IMR-90 (cell line): Measurements from ENCODE around the gene PDGFD. TPM values are rescaled to one million over a fixed set of nuclear protein-coding genes. Genes with fewer than 3 reads are reported as not detected.
A peak's percentile ranks its signal among the peaks of the same experiment; 100 is the strongest.

Experiments
- ATAC-seq: fragments of 200-7000 bp; cut with Tn5 transposase; 2 replicates; pipeline ENCODE4 v1.9.1; 2020; ENCODE audit warnings: low read depth, mild to moderate bottlenecking, moderate library complexity
- BruUV-seq: library from RNA; stranded (reverse); fragments of 400-500 nt; replicated peaks from 2 replicates; lab custom pipeline; 2021; lab: Mats Ljungman, UMichigan
- CTCF ChIA-PET: fragments of 300-600 bp; formaldehyde crosslinking; extraction: SDS; loops from one replicate; lab custom pipeline; 2021; ENCODE audit warnings: antibody characterized with exemption; lab: Yijun Ruan, JAX
- POLR2A ChIA-PET: fragments of 300-600 bp; sonication (Branson Sonifier 250); formaldehyde crosslinking; loops from one replicate; lab custom pipeline; 2022; ENCODE audit warnings: antibody characterized with exemption; ENCODE audit not compliant: unreplicated experiment; lab: Charles Lee
- DNase-seq: peaks from one replicate; pipeline ENCODE4 v3.0.0; 2013
- H2AFZ ChIP-seq: replicated peaks from 2 replicates; pipeline ENCODE3; 2013; ENCODE audit warnings: low read length, mild to moderate bottlenecking; ENCODE audit not compliant: poor library complexity
- H2AK5ac ChIP-seq: 2 replicates; pipeline ENCODE4 v1.6.1; 2013; ENCODE audit warnings: low read depth, low read length, inconsistent platforms
- H2AK9ac ChIP-seq: replicated peaks from 2 replicates; pipeline ENCODE3; 2013; ENCODE audit warnings: mild to moderate bottlenecking, low read depth, low read length, moderate library complexity; ENCODE audit not compliant: poor library complexity
- H2BK120ac ChIP-seq: 2 replicates; pipeline ENCODE4 v1.6.1; 2013; ENCODE audit warnings: low read depth, low read length, inconsistent platforms
- H2BK15ac ChIP-seq: 3 replicates; pipeline ENCODE4 v1.6.1; 2013; ENCODE audit warnings: low read depth, low read length, inconsistent platforms
- H2BK20ac ChIP-seq: 2 replicates; pipeline ENCODE4 v1.6.1; 2013; ENCODE audit warnings: low read depth, mild to moderate bottlenecking, inconsistent platforms, low read length, moderate library complexity
- H2BK5ac ChIP-seq: 2 replicates; pipeline ENCODE4 v1.6.1; 2013; ENCODE audit warnings: mild to moderate bottlenecking, low read depth, low read length, inconsistent platforms; ENCODE audit not compliant: poor library complexity, severe bottlenecking
- H3K14ac ChIP-seq: replicated peaks from 2 replicates; pipeline ENCODE4 v1.6.1; 2013; ENCODE audit warnings: low read depth, low read length, inconsistent platforms
- H3K18ac ChIP-seq: 2 replicates; pipeline ENCODE4 v1.6.1; 2013; ENCODE audit warnings: low read depth, low read length, control low read depth
- H3K23ac ChIP-seq: 2 replicates; pipeline ENCODE4 v1.6.1; 2013; ENCODE audit warnings: low read depth, low read length, inconsistent platforms
- H3K27ac ChIP-seq: 2 replicates; pipeline ENCODE4 v1.5.1; 2013; ENCODE audit warnings: mild to moderate bottlenecking, control low read depth, low read length; ENCODE audit not compliant: insufficient read depth
- H3K27me3 ChIP-seq: 2 replicates; pipeline ENCODE4 v1.6.1; 2013; ENCODE audit warnings: low read length; ENCODE audit not compliant: control insufficient read depth, insufficient read depth
- H3K36me3 ChIP-seq: 2 replicates; pipeline ENCODE4 v1.6.1; 2013; ENCODE audit warnings: low read length, mixed read lengths; ENCODE audit not compliant: control insufficient read depth, insufficient read depth
- H3K4ac ChIP-seq: 2 replicates; pipeline ENCODE4 v1.6.1; 2013; ENCODE audit warnings: low read depth, low read length, inconsistent platforms
- H3K4me1 ChIP-seq: 2 replicates; pipeline ENCODE4 v1.6.1; 2013; ENCODE audit warnings: low read length, mixed read lengths; ENCODE audit not compliant: control insufficient read depth, insufficient read depth
- H3K4me2 ChIP-seq: 2 replicates; pipeline ENCODE4 v1.6.1; 2013; ENCODE audit warnings: low read depth, mild to moderate bottlenecking, control low read depth, low read length, moderate library complexity
- H3K4me3 ChIP-seq: 2 replicates; pipeline ENCODE4 v1.5.1; 2013; ENCODE audit warnings: low read depth, mild to moderate bottlenecking, control low read depth, low read length, moderate library complexity; ENCODE audit not compliant: insufficient read depth
- H3K56ac ChIP-seq: 2 replicates; pipeline ENCODE4 v1.6.1; 2013; ENCODE audit warnings: low read length, inconsistent platforms; ENCODE audit not compliant: insufficient read depth; ENCODE audit errors: extremely low read depth
- H3K79me1 ChIP-seq, 2 experiments: 2 replicates each; pipeline ENCODE4 v1.6.1; 2013; ENCODE audit warnings: low read length in 2 of 2, inconsistent platforms in 1 of 2, low read depth in 1 of 2
- H3K9ac ChIP-seq: 2 replicates; pipeline ENCODE4 v1.6.1; 2013; ENCODE audit warnings: low read depth, low read length, control low read depth
- H3K9me1 ChIP-seq: 2 replicates; pipeline ENCODE4 v1.6.1; 2013; ENCODE audit warnings: low read length, inconsistent platforms; ENCODE audit not compliant: insufficient read depth
- H3K9me3 ChIP-seq: 2 replicates; pipeline ENCODE4 v1.6.1; 2013; ENCODE audit warnings: low read length; ENCODE audit not compliant: control insufficient read depth, insufficient read depth
- H4K20me1 ChIP-seq: 2 replicates; pipeline ENCODE4 v1.6.1; 2013; ENCODE audit warnings: low read length, inconsistent platforms; ENCODE audit not compliant: insufficient read depth
- H4K5ac ChIP-seq: 2 replicates; pipeline ENCODE4 v1.6.1; 2013; ENCODE audit warnings: mild to moderate bottlenecking, low read depth, low read length, control low read depth
- H4K8ac ChIP-seq, 2 experiments: 2 replicates each; pipeline ENCODE4 v1.6.1; 2013; ENCODE audit warnings: low read depth in 2 of 2, low read length in 2 of 2, control low read depth in 1 of 2, inconsistent platforms in 1 of 2
- H4K91ac ChIP-seq: 2 replicates; pipeline ENCODE4 v1.6.1; 2013; ENCODE audit warnings: low read depth, low read length, inconsistent platforms; ENCODE audit not compliant: insufficient read depth
- BHLHE40 ChIP-seq: fragments of 150-350 bp; IDR thresholded peaks from 2 replicates; pipeline ENCODE4 v1.6.1; 2016; ENCODE audit warnings: mild to moderate bottlenecking, low read depth, low read length
- CHD1 ChIP-seq: IDR thresholded peaks from 2 replicates; pipeline ENCODE4 v1.6.1; 2012; ENCODE audit warnings: low read depth, low read length, improper control_type of control experiment
- CTCF ChIP-seq: conservative IDR thresholded peaks from 2 replicates; pipeline ENCODE4 v1.5.1; 2012; ENCODE audit warnings: mild to moderate bottlenecking, low read depth, low read length, improper control_type of control experiment
- ELK1 ChIP-seq: fragments of 150-350 bp; IDR thresholded peaks from 2 replicates; pipeline ENCODE4 v1.6.1; 2016; ENCODE audit warnings: low read depth, mild to moderate bottlenecking, low read length, moderate library complexity, borderline replicate concordance
- FOS ChIP-seq: fragments of 150-350 bp; IDR thresholded peaks from 2 replicates; pipeline ENCODE4 v1.6.1; 2016; ENCODE audit warnings: low read depth, low read length
- MAZ ChIP-seq: IDR thresholded peaks from 2 replicates; pipeline ENCODE4 v1.6.1; 2012; ENCODE audit warnings: low read depth, mild to moderate bottlenecking, low read length, improper control_type of control experiment, moderate library complexity, borderline replicate concordance
- MXI1 ChIP-seq: IDR thresholded peaks from 2 replicates; pipeline ENCODE4 v1.6.1; 2012; ENCODE audit warnings: low read depth, mild to moderate bottlenecking, low read length, moderate library complexity, borderline replicate concordance
- POLR2A ChIP-seq: IDR thresholded peaks from 2 replicates; pipeline ENCODE4 v1.6.1; 2012; ENCODE audit warnings: mild to moderate bottlenecking, low read depth, low read length
- RCOR1 ChIP-seq: IDR thresholded peaks from 2 replicates; pipeline ENCODE4 v1.6.1; 2012; ENCODE audit warnings: mild to moderate bottlenecking, low read length, improper control_type of control experiment; ENCODE audit not compliant: insufficient replicate concordance
- USF2 ChIP-seq: fragments of 150-350 bp; IDR thresholded peaks from 2 replicates; pipeline ENCODE4 v1.6.1; 2017; ENCODE audit warnings: mild to moderate bottlenecking, antibody characterized with exemption, low read length, low read depth
- WGBS, 2 experiments: methylation state at CpG; one replicate each; pipeline versions ENCODE4 v1.1.5 to v1.1.7; 2013; ENCODE audit warnings: missing lambda C conversion rate in 2 of 2; ENCODE audit not compliant: insufficient read length in 1 of 2; ENCODE audit errors: extremely low coverage in 2 of 2; 5-methylcytosine and 5-hydroxymethylcytosine counted together
- dilution Hi-C: fragments of 300-500 bp; cut with HindIII; formaldehyde crosslinking; loops from one replicate; pipeline ENCODE4 v1.14.3; 2018; ENCODE audit warnings: low sequenced_read_pairs; ENCODE audit not compliant: unreplicated experiment
- in situ Hi-C: fragments of 300-500 bp; cut with MboI; formaldehyde crosslinking; loops from 3 replicates; pipeline ENCODE4 v1.14.3; 2019; ENCODE audit warnings: low sequenced_read_pairs, inconsistent platforms, mixed read lengths
- intact Hi-C: fragments of 100-400 bp; cut with micrococcal nuclease; formaldehyde crosslinking; loops from 2 replicates; pipeline ENCODE4 v1.10.0; 2022
- polyA plus RNA-seq, 3 experiments: library from polyadenylated mRNA; depleted of rRNA; stranded (reverse); fragments of >200 nt; gene quantifications; 2 replicates each; pipeline ENCODE4 v1.2.3, GENCODE V29; 2012; ENCODE audit warnings: low replicate concordance in 1 of 3
- total RNA-seq: library from RNA; depleted of rRNA; stranded (reverse); fragments of >200 nt; gene quantifications from 2 replicates; pipeline ENCODE4 v1.2.3, GENCODE V29; 2012

PDGFD gene
- total and polyA plus RNA-seq, 2 of the 4 experiments (the other 2 are of a cell fraction): 2.1 to 3.0 TPM

GRCh38 chr11:104122836-104123235 is 41.1 kb downstream of the PDGFD start:
- H3K4me2 ChIP-seq: no peak overlapping the region
- WGBS, 2 experiments: no CpG with 5 or more reads among the region's 2 CpGs
- DNase-seq: peak; percentile 26

More at GRCh38 chr11:104122836-104123235, 41.1 kb downstream of the PDGFD start:
- CTCF ChIA-PET: no interaction called here
- no TSS peak for BruUV-seq
- TF ChIP-seq FOS (no peak), MXI1 (no peak), MAZ (no peak), CHD1 (no peak), POLR2A (no peak), ELK1 (no peak), RCOR1 (no peak), USF2 (no peak), BHLHE40 (no peak), CTCF (no peak)
- H2AFZ ChIP-seq: no peak overlapping the region
- no peaks in the 10 kb centered on the region for H3K9me1 ChIP-seq
- no peak overlapping the region for H3K23ac ChIP-seq
- H3K4me1 ChIP-seq: peaks cover 4% of the 10 kb centered on the region; the same call in 1 of the 2 replicates
- no peak overlapping the region for H2BK5ac ChIP-seq
- H3K27me3 ChIP-seq: no peaks in the 10 kb centered on the region
- H3K4me3 ChIP-seq: no peak overlapping the region
- H3K36me3 ChIP-seq: no peaks in the 10 kb centered on the region
- H2AK5ac ChIP-seq: no peak overlapping the region
- in situ Hi-C loops: no loop called here
- no peak overlapping the region for H2BK20ac ChIP-seq
- H4K5ac ChIP-seq: no peak overlapping the region
- no peaks in the 10 kb centered on the region for H3K79me1 ChIP-seq
- no peak overlapping the region for H2BK120ac ChIP-seq
- H3K9me3 ChIP-seq: no peaks in the 10 kb centered on the region
- H3K56ac ChIP-seq: no peak overlapping the region
- no peak overlapping the region; the same call in 1 of the 2 replicates for H3K18ac ChIP-seq
- POLR2A ChIA-PET: no interaction called here
- intact Hi-C loops: no loop called here
- H4K8ac ChIP-seq: no peak overlapping the region
- H4K91ac ChIP-seq: no peak overlapping the region
- no peak overlapping the region for H2AK9ac ChIP-seq
- H2BK15ac ChIP-seq: no peak overlapping the region
- H3K14ac ChIP-seq: no peak overlapping the region
- no peak overlapping the region for H3K9ac ChIP-seq
- H4K20me1 ChIP-seq: no peaks in the 10 kb centered on the region
- ATAC-seq: peak; percentile 37; the same call in 1 of the 2 replicates
- no peak overlapping the region for H3K27ac ChIP-seq
- dilution Hi-C loops: no loop called here
- H3K4ac ChIP-seq: no peak overlapping the region
